GM15510 (cell line): Measurements from ENCODE around the gene RSBN1L.

ENCODE experiments used
- POLR2A ChIP-seq: IDR thresholded peaks from 3 replicates; pipeline ENCODE4 v1.6.1; 2011; ENCODE audit warnings: borderline replicate concordance; ENCODE audit not compliant: insufficient read length; ENCODE audit errors: extremely low read depth

The RSBN1L gene

DNA sequence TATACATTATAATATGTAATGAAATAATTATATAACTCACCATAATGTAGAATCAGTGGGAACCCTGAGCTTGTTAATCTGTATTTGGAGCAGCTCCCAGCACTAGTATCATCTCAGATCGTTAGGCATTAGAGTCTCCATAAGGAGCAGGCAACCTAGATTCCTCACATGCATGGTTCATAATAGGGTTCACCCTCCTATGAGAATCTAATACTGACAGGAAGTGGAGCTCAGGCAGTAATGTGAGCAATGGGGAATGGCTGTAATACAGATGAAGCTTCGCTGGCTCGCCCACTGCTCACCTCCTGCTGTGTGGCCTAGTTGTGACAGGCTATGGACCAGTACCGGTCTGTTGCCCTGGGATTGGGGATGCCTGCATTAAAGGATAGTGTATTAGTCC, 49.5 kb downstream of the RSBN1L start:
- TF ChIP-seq POLR2A = no peak

DNA sequence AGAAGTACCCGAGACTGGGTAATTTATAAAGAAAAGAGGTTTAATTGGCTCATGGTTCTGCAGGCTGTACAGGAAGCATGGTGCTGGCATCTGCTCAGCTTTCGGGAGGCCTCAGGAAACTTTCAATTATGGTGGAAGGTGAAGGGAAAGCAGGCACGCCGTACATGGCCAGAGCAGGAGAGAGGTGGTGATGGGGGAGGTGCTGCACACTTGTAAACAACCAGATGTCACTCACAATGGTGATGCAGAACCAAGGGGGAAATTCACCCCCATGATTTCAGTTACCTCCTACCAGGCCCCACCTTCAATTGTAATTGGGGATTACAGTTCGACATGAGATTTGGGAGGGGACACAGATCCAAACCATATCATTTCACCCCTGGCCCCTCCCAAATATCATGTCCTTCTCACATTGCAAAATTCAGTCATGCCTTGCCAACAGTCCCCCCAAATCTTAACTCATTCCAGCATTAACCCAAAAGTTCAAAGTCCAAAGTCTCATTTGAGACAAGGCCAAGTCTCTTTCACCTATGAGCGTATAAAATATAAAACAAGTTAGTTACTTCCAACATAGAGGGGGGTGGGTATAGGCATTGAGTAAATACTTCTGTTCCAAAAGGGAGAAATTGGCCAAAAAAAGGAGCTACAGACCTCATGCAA, 50.0 kb downstream of the RSBN1L start:
- no peak for TF ChIP-seq POLR2A

DNA sequence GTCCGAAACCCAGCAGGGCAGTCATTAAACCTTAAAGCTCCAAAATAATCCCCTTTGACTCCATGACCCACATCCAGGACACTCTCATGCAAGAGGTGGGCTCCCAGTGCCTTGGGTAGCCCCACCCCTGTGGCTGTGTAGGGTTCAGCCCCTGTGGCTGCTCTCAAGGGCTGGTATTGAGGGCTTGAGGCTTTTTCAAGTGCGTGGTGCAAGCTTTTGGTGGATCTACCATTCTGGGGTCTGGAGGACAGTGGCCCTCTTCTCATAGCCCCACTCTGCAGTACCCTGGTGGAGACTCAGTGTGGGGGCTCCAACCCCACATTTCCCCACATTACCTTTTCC, 50.5 kb downstream of the RSBN1L start:
- no peak for TF ChIP-seq POLR2A

DNA sequence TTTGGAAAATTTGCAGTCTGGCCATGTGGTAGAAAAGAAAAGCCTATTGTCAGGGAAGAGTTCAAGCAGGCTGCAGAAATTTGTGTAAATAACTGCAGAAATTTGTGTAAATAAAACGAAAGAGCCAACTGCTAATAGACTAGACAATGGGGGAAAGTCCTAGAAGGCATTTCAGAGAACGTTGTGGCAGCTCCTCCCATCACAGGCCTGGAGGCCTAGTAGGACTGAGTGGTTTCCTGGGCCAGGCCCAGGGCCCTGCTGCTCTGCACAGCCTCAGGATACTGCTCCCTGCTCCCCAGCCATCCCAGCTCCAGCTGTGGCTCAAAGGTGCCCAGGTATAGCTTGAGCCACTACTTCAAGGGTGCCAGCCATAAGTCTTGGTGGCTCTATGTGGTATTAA, 50.9 kb downstream of the RSBN1L start:
- no peak for TF ChIP-seq POLR2A

DNA sequence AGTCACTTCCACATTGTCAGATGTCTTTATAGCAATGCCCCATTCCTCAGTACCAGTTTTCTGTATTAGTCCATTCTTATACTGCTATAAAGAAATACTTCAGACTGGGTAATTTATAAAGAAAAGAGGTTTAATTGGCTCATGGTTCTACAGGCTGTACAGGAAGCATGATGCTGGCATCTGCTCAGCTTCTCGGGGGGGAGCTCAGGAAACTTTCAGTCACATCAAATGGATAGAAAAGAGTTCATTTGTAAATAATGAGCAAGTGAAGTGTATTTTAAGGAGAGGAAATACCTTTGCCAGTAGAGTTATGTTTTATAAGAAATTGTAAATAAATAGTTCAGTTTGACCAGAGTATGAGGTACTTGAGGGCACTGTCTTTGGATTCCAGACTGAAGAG, 51.5 kb downstream of the RSBN1L start:
- no peak for TF ChIP-seq POLR2A

DNA sequence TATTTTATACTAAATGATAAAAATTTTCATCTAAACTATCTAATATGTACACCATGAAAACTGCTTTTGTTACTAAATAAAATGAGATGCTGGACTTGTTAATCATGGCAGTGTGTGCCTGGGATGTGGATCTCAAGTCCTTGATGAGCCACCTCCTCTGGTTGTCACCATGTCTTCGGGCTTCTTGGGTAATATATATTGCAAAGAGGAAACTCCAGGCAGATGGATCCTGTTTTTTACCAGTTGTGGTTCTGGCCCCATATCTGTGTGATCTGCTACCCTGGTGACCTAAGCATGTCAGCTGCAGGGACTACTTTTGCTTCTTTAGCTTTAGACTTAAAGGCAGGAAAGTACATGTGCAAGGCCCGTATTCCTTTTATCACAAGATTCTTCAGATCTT, 55.8 kb downstream of the RSBN1L start:
- no peak for TF ChIP-seq POLR2A

DNA sequence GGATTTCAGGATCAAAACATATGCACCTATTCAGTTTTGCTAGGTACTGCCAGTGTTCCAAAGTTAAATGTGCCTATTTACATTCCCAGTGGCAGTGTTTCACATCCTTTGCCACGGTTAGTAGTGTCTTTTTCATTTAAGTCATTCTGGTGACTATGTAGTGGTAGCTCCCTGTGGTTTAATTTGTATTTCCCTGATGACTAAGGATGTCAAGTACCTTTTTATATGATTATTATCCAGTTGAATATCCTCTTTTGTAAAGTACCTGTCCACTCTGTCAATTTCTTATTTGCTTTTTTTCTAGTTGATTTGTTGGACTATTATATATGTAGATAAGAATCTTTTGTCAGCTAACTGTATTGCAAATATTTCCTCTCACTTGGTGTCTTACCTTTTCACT, 56.9 kb downstream of the RSBN1L start:
- TF ChIP-seq POLR2A = no peak

DNA sequence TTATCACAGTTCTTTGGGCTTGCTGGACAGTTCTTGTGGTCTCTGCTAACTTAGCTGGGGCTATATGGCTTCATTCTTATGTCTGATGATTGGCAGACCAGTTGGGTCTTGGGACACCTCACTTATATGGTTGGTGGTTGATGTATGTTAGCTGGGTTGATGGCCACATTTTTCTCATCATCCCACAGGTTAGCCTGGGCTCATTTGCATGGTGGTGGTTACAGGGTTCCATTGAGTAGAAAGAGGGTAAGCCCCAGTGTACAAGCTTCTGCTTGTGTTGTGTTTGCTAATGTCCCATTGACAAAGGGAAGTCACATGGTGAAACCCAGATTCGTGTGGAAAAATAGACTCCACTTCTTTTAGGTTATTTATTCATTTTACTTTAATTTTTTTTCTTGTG, 61.3 kb downstream of the RSBN1L start:
- TF ChIP-seq POLR2A = no peak

DNA sequence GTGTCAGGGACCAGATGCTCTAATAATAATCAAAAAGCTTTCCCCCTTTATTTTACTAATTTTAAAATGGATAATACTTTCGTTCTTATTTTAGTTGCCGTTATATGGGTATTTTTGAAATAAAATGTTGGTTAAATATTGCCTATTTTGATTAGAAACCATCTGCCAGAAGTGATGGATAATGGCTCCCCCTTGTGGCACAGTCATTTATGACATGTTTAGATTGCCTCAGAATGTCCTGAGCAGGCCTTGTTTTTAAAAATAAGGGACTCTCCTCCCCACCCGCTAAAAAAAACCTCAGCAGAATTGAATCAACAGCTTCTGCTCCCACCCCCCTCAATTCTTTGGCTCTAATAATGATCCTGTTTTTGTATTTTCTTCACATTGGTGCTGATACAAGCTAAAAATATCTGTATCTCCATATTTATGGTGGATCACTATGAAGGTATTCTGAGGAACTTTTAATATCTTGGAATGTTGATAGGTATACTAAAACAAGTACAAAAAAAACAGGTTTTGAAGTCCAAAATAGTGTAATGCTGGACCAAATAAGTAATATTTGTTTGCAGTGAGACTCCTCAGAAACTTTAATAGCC, 63.1 kb downstream of the RSBN1L start:
- TF ChIP-seq POLR2A = no peak

DNA sequence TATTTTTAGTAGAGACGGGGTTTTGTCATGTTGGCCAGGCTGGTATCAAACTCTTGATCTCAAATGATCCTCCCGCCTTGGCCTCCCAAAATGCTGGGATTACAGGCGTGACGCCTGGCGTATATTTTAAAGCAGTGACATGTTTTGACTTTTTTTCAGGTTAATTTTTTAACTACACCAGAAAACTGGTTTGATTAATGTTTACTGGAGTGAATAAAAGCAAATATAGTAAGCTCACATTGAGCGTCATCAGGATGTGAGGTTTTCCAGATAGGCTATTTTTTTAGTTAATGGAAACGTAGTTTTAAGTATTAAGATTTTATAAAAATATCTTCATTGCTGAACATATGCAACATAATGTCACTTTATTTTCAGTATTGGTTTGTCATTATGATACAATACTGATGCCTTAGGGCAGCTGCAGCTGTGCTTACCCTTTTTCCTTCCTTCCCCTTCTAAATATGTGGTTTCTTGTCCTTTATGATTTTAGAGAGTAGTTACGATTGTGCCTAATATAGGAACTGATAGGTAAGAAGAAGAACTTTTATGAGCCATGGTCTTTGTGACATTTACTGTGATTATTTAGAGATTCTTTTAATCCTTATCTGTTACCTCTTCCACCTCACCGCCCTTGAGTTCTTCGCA, 64.7 kb downstream of the RSBN1L start:
- no peak for TF ChIP-seq POLR2A

DNA sequence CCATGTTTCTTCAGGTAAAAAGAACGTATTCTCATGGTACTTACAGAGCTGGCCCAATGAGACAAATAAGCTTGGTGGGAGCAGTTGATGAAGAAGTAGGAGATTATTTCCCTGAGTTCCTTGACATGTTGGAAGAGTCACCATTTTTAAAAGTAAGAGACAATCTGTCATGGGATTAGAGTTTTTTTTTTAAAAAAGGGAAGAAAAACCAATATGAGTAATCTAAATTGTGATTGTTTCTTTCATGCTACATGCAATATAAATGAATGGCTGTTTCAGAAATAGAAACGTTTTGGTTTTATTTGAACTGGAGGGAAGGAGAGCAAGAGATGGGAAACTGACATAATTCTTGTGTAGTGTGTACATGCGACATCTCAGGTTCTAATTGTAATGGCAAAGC, 69.2 kb downstream of the RSBN1L start:
- TF ChIP-seq POLR2A = no peak

DNA sequence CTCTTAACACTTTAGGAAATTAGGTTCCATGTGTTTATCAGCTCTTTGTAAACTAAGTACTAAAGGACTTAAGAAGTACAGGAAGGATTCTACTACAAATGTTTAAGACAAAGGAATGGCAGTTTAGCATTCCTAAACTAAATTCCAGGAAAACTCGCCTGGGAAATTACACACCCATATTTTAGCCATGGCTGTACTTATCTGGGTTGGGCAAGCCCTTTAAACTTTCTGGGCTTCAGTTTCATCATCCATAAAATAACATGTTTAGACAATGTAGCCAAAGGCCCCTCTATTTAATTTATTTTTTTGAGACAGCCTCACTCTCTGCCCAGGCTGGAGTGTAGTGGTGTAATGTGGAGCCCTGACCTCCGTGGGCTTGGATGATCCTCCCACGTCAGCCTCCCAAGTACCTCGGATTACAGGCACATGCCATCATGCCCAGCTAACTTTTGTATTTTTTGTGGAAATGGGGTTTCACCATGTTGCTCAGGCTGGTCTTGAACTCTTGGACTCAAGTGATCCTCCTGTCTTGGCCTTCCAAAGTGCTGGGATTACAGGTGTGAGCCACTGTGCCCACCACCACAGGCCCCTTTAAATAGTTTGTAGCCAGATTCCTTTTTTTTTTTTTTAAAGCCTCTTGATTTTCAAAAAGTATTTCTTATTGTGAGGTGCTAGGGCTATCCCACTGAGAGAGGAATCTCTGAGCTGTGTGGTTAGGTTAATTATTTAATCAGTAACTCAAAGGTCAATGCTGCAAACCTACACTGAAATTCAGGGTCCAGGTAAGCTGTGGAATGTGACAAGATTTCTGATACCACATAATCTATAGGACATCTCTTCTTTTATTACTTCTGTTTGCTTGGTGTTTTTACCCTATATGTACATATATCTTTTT, 69.9 kb downstream of the RSBN1L start:
- no peak for TF ChIP-seq POLR2A

DNA sequence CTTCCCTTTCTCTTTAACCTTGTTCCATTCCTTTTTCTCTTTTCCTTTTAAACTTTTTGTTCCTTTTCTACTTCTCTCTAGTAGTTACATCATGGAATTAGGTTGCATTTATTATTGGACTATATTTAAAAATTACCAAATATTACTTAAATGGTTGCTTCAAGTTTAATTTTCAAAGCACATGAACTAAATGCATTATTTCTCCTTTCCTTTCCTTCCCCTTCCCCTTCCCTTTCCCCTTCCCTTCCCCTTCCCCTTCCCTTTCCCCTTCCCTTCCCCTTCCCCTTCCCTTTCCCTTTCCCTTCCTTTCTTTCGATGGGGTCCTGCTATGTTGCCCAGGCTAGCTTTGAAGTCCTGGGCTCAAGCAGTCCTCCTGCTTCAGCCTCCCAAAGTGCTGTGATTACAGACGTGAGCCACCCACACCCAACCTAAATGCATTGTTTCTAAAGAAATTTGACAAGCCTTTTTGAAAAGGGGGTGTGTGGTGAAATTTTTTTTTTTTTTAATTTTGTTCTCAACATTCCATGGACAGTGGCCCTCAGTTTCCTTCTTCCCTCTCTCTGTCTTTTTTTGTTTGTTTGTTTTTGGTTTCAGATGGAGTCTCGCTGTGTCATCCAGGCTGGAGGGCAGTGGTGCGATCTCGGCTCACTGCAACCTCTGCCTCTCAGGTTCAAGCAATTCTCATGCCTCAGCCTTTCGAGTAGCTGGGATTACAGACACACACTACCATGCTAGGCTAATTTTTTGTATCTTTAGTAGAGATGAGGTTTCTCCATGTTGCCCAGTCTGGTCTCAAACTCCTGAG, 70.7 kb downstream of the RSBN1L start:
- no peak for TF ChIP-seq POLR2A

DNA sequence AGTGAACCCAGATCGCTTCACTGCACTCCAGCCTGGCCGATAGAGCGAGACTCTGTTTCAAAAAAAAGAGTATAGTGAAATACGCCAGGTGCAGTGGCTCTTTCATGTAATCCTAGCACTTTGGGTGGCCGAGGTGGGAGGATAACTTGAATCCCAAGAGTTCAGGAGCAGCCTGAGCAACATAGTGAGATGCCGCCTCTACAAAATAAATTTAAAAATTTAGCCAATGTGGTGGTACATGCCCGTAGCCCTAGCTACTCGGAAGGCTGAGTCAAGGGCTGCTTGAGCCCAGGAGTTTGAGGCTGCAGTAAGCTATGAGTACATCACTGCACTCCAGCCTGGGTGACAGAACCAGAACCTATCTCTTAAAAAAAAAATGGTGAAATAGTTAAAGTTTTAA, 74.1 kb downstream of the RSBN1L start:
- TF ChIP-seq POLR2A = no peak
